Choroid plexus epithelial cell (primary cell): Measurements from ENCODE around the gene RARRES2.

Experiments
- DNase-seq: peaks from one replicate; pipeline ENCODE4 v3.0.0-alpha.2; 2010; ENCODE audit warnings: low read depth
- H3K4me3 ChIP-seq: 2 replicates; pipeline ENCODE4 v1.5.1; 2011; ENCODE audit warnings: low read depth, mild to moderate bottlenecking, control low read depth, low read length, moderate library complexity
- CTCF ChIP-seq: conservative IDR thresholded peaks from 2 replicates; pipeline ENCODE4 v1.5.1; 2011; ENCODE audit warnings: low read depth, mild to moderate bottlenecking, control low read depth, inconsistent platforms, low read length, moderate library complexity

Gene RARRES2

GRCh38 chr7:150343225-150343624, 1.8 kb upstream of the RARRES2 start:
- DNase-seq = no peak
- H3K4me3 ChIP-seq = no peak overlapping the region
- TF ChIP-seq CTCF = no peak

GRCh38 chr7:150342121-150342408, 636 bp upstream of the RARRES2 start:
- no peak for TF ChIP-seq CTCF
- H3K4me3 ChIP-seq = no peak overlapping the region

GRCh38 chr7:150340875-150341262, 560 bp downstream of the RARRES2 start:
- no peak for TF ChIP-seq CTCF
- no peak for DNase-seq
- peak overlapping the region; percentile 48 for H3K4me3 ChIP-seq

More at GRCh38 chr7:150342121-150342408, 636 bp upstream of the RARRES2 start:
- DNase-seq = no peak

GRCh38 chr7:150340024-150340749, 1.2 kb downstream of the RARRES2 start:
- no peak for TF ChIP-seq CTCF
- peak overlapping the region; percentile 34 for H3K4me3 ChIP-seq
- DNase-seq = peak; percentile 37

GRCh38 chr7:150339409-150339809, 2.0 kb downstream of the RARRES2 start:
- H3K4me3 ChIP-seq = no peak overlapping the region
- no peak for TF ChIP-seq CTCF
- peak; percentile 12 for DNase-seq

- no peak for TF ChIP-seq CTCF
- DNase-seq = no peak
- H3K4me3 ChIP-seq = no peak overlapping the region
Observed at GRCh38 chr7:150338166-150338829, 3.1 kb downstream of the RARRES2 start.

GRCh38 chr7:150337659-150338081, 3.8 kb downstream of the RARRES2 start:
- H3K4me3 ChIP-seq = no peak overlapping the region
- no peak for DNase-seq

More at GRCh38 chr7:150337659-150338081, 3.8 kb downstream of the RARRES2 start:
- TF ChIP-seq CTCF = no peak
